GM19455 (cell line): ENCODE measurements around the gene F13A1.
A peak's percentile ranks its signal among the peaks of the same experiment; 100 is the strongest.
"Not testable (repeated sequence)": the region's sequence is repeated elsewhere in the genome, so short reads cannot be mapped to it uniquely, and the experiment has no call there.

ENCODE experiments used
- ATAC-seq: cut with Tn5 transposase; IDR thresholded peaks from one replicate; pipeline ENCODE4 v1.9.1; 2021; ENCODE audit not compliant: unreplicated experiment

The F13A1 gene

GRCh38 chr6:6317825-6318733 lies 2.4 kb downstream of the F13A1 start:
- ATAC-seq = no peak

GRCh38 chr6:6317386-6317785 lies 3.1 kb downstream of the F13A1 start:
- ATAC-seq = no peak

- ATAC-seq = peak; percentile 61
Observed at GRCh38 chr6:6315660-6316059, 4.8 kb downstream of the F13A1 start.

- ATAC-seq = no peak
Observed at GRCh38 chr6:6314596-6314995, 5.9 kb downstream of the F13A1 start.

GRCh38 chr6:6312901-6313441 lies 7.5 kb downstream of the F13A1 start:
- no peak for ATAC-seq

GRCh38 chr6:6305575-6305974 lies 14.9 kb downstream of the F13A1 start:
- ATAC-seq = no peak

- ATAC-seq = not testable (repeated sequence)
Observed at GRCh38 chr6:6300383-6300782, 20.1 kb downstream of the F13A1 start.

- no peak for ATAC-seq
Observed at GRCh38 chr6:6293317-6293716, 27.1 kb downstream of the F13A1 start.

- no peak for ATAC-seq
Observed at GRCh38 chr6:6287415-6287814, 33.0 kb downstream of the F13A1 start.

GRCh38 chr6:6285679-6286078 lies 34.8 kb downstream of the F13A1 start:
- no peak for ATAC-seq

- no peak for ATAC-seq
Observed at GRCh38 chr6:6284221-6284966, 36.1 kb downstream of the F13A1 start.

GRCh38 chr6:6283746-6284145 lies 36.7 kb downstream of the F13A1 start:
- no peak for ATAC-seq

GRCh38 chr6:6282716-6283115 lies 37.7 kb downstream of the F13A1 start:
- no peak for ATAC-seq

GRCh38 chr6:6277413-6277812 lies 43.0 kb downstream of the F13A1 start:
- no peak for ATAC-seq

- ATAC-seq = no peak
Observed at GRCh38 chr6:6270948-6271535, 49.4 kb downstream of the F13A1 start.

- ATAC-seq = no peak
Observed at GRCh38 chr6:6260196-6260722, 60.2 kb downstream of the F13A1 start.

- ATAC-seq = no peak
Observed at GRCh38 chr6:6256886-6257285, 63.6 kb downstream of the F13A1 start.

GRCh38 chr6:6256259-6256658 lies 64.2 kb downstream of the F13A1 start:
- ATAC-seq = no peak

GRCh38 chr6:6251555-6252280 lies 68.7 kb downstream of the F13A1 start:
- ATAC-seq = no peak

- ATAC-seq = no peak
Observed at GRCh38 chr6:6248651-6249050, 71.8 kb downstream of the F13A1 start.

- ATAC-seq = peak; percentile 55
Observed at GRCh38 chr6:6246544-6246943, 73.9 kb downstream of the F13A1 start.
